Prostate gland (tissue), 2 donors: Measurements from ENCODE around the gene NKAPL.

Source experiments
- CTCF ChIP-seq, 4 experiments: fragments of 200-600 bp in 2 of 4; fragments of 450-650 bp in 2 of 4; sonication (generic) in 2 of 4; IDR thresholded peaks; 1 replicate in 3 of 4; 2 replicates in 1 of 4; pipeline ENCODE4 v1.5.1; 2016 to 2019; ENCODE audit warnings: antibody characterized with exemption in 4 of 4, mild to moderate bottlenecking in 2 of 4, moderate library complexity in 2 of 4
- POLR2A ChIP-seq: fragments of 450-650 bp; IDR thresholded peaks from one replicate; pipeline ENCODE4 v1.6.1; 2016; ENCODE audit warnings: antibody characterized with exemption, mild to moderate bottlenecking
- POLR2AphosphoS5 ChIP-seq: sonication (generic); formaldehyde crosslinking; IDR thresholded peaks from one replicate; pipeline ENCODE4 v1.6.1; 2017; ENCODE audit warnings: antibody characterized with exemption

GRCh38 chr6:28211840-28212509 lies 47.1 kb upstream of the NKAPL start:
- no peak for TF ChIP-seq CTCF (IDR thresholded peaks at IDR 0.05)
- no peak for TF ChIP-seq POLR2AphosphoS5
- no peak for TF ChIP-seq POLR2A
